ENCODE data around the gene ATAD3B.
"Not testable (repeated sequence)": the region's sequence is repeated elsewhere in the genome, so short reads cannot be mapped to it uniquely, and the experiment has no call there.

ATAD3B gene

GRCh38 chr1:1513675-1514074 lies 42.1 kb downstream of the ATAD3B start:
- DNase-seq (ENCODE audit: low spot score), result not testable (repeated sequence)

- DNase-seq (ENCODE audit: low spot score), result not testable (repeated sequence)
Observed at GRCh38 chr1:1514376-1514775, 42.8 kb downstream of the ATAD3B start.

- DNase-seq (ENCODE audit: low spot score), result not testable (repeated sequence)
Observed at GRCh38 chr1:1516923-1517322, 45.4 kb downstream of the ATAD3B start.

- DNase-seq (ENCODE audit: low spot score), result no peak
Observed at GRCh38 chr1:1517973-1518620, 46.5 kb downstream of the ATAD3B start.

- DNase-seq (ENCODE audit: low spot score), result not testable (repeated sequence)
Observed at GRCh38 chr1:1518621-1519007, 47.0 kb downstream of the ATAD3B start.

- DNase-seq (ENCODE audit: low spot score), result not testable (repeated sequence)
Observed at GRCh38 chr1:1519805-1520505, 48.4 kb downstream of the ATAD3B start.

GRCh38 chr1:1521331-1521730 lies 49.8 kb downstream of the ATAD3B start:
- no peak for DNase-seq (ENCODE audit: low spot score)

GRCh38 chr1:1522536-1522935 lies 51.0 kb downstream of the ATAD3B start:
- DNase-seq (ENCODE audit: low spot score), result not testable (repeated sequence)

GRCh38 chr1:1523226-1523625 lies 51.7 kb downstream of the ATAD3B start:
- not testable (repeated sequence) for DNase-seq (ENCODE audit: low spot score)

GRCh38 chr1:1523651-1524050 lies 52.1 kb downstream of the ATAD3B start:
- not testable (repeated sequence) for DNase-seq (ENCODE audit: low spot score)

- DNase-seq (ENCODE audit: low spot score), result not testable (repeated sequence)
Observed at GRCh38 chr1:1524750-1525383, 53.3 kb downstream of the ATAD3B start.

- DNase-seq (ENCODE audit: low spot score), result not testable (repeated sequence)
Observed at GRCh38 chr1:1526476-1526875, 54.9 kb downstream of the ATAD3B start.

- DNase-seq (ENCODE audit: low spot score), result no peak
Observed at GRCh38 chr1:1527092-1527816, 55.7 kb downstream of the ATAD3B start.

- no peak for DNase-seq (ENCODE audit: low spot score)
Observed at GRCh38 chr1:1528301-1529267, 57.0 kb downstream of the ATAD3B start.

- DNase-seq (ENCODE audit: low spot score), result no peak
Observed at GRCh38 chr1:1529321-1529720, 57.8 kb downstream of the ATAD3B start.

GRCh38 chr1:1529936-1530335 lies 58.4 kb downstream of the ATAD3B start:
- no peak for DNase-seq (ENCODE audit: low spot score)

- no peak for DNase-seq (ENCODE audit: low spot score)
Observed at GRCh38 chr1:1531947-1532346, 60.4 kb downstream of the ATAD3B start.

- not testable (repeated sequence) for DNase-seq (ENCODE audit: low spot score)
Observed at GRCh38 chr1:1533176-1533893, 61.8 kb downstream of the ATAD3B start.

- not testable (repeated sequence) for DNase-seq (ENCODE audit: low spot score)
Observed at GRCh38 chr1:1533894-1534291, 62.3 kb downstream of the ATAD3B start.

- no peak for DNase-seq (ENCODE audit: low spot score)
Observed at GRCh38 chr1:1534401-1535154, 63.0 kb downstream of the ATAD3B start.

All from kidney capillary endothelial cell (primary cell).